EH (cell line): ENCODE measurements around the gene INVS.
"Not testable (repeated sequence)": the region's sequence is repeated elsewhere in the genome, so short reads cannot be mapped to it uniquely, and the experiment has no call there.

ENCODE experiments used
- DNase-seq: peaks from one replicate; pipeline ENCODE4 v3.0.0-alpha.2; 2015; ENCODE audit warnings: low read depth

INVS gene

GRCh38 chr9:100125236-100125635, 26.2 kb downstream of the INVS start:
- no peak for DNase-seq

- DNase-seq = peak; percentile 1
Observed at GRCh38 chr9:100125910-100126309, 26.9 kb downstream of the INVS start.

- DNase-seq = peak; percentile 22
Observed at GRCh38 chr9:100126423-100126822, 27.4 kb downstream of the INVS start.

DNA sequence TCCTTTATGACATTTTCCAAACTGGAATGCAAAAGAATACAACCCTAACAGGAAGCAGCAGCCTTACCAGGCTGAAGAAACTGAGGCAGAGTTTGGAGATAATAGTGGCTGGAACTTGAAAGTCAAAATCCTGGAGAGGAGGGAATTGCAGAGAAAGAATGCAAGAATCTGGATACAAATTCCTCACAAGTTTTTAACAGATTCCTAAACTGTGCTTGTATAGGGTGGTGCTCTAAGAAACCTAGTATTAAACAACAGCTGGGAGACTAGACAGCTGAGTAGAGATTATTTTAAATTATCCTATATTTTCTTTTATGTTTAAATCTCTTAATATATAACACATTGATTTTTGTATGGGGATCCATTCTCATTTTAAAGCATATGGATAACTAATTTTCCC, 30.7 kb downstream of the INVS start:
- DNase-seq = peak; percentile 32

DNA sequence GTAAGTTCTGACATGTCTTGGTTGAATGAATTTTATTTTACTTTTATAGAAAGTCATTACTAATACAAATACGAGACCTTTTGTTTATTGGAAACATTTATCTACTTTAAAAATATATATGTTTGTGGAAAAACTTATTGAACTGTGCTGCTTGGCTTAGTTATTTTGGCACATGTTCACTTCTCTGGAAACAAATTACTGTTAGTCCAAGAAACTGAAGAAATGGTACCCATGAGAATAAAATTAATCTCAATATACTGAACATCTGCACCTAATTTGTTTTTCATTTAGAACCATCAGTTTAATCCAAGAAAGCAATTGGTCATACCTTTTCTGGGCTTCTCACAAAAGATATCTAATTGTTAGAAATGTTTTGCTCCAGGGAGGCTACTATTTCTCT, 32.2 kb downstream of the INVS start:
- DNase-seq = no peak

- no peak for DNase-seq
Observed at GRCh38 chr9:100131875-100132430, 32.9 kb downstream of the INVS start.

DNA sequence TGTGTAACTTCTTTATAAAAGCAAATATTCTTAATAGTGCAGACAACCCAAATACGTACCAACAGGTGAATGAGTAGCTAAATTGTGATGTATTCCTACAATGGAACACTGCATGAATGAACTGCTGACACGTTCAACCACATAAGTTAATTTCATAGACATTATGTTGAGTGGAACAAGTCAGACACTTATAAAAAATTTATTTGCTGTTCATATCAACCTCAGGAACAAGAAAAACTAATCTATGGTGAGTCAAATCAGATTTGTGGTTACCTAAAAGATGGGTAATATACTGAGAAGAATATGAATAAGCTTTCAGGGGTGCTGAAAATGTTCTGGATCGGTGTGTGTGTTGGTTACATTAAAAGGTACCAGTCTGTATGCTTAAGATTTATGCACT, 35.7 kb downstream of the INVS start:
- DNase-seq = no peak

- peak; percentile 28 for DNase-seq
Observed at GRCh38 chr9:100136799-100137198, 37.8 kb downstream of the INVS start.

DNA sequence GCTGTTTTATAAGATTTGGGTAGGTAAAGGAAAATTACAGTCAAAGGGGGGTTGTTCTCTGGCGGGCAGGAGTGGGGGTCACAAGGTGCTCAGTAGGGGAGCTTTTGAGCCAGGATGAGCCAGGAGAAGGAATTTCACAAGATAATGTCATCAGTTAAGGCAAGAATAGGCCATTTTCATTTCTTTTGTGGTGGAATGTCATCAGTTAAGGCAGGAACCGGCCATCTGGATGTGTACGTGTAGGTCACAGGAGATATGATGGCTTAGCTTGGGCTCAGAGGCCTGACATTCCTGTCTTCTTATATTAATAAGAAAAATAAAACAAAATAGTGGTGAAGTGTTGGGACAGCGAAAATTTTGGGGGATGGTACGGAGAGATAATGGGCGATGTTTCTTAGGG, 41.3 kb downstream of the INVS start:
- not testable (repeated sequence) for DNase-seq

GRCh38 chr9:100141862-100142261, 42.8 kb downstream of the INVS start:
- DNase-seq = not testable (repeated sequence)

- DNase-seq = not testable (repeated sequence)
Observed at GRCh38 chr9:100145167-100145934, 46.3 kb downstream of the INVS start.

DNA sequence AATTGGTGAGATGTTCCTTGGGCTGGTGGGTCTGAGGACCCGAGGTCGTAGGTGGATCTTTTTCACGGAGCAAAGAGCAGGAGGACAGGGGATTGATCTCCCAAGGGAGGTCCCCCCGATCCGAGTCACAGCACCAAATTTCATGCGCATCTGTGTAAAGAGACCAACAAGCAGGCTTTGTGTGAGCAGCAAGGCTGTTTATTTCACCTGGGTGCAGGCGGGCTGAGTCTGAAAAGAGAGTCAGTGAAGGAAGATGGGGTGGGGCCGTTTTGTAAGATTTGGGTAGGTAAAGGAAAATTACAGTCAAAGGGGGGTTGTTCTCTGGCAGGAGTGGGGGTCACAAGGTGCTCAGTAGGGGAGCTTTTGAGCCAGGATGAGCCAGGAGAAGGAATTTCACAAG, 46.9 kb downstream of the INVS start:
- DNase-seq = not testable (repeated sequence)

DNA sequence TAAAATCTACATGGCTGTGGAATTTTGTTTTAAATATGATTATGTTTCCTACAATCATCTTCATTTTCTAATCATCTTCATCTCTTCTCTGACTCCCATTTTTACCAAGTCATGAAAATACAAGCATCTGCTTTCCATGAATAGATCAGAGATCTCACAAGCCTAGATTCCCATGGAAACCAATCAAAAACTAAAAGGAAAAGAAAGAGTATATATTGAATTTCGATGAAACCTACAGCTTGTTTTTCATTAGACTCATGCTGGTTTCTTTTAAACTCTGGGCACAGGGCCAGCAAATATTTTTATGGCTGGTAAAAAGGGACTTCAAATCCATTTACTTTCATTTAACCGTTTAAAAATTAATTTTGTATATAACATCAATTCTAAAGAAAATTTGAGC, 51.2 kb downstream of the INVS start:
- DNase-seq = peak; percentile 40

DNA sequence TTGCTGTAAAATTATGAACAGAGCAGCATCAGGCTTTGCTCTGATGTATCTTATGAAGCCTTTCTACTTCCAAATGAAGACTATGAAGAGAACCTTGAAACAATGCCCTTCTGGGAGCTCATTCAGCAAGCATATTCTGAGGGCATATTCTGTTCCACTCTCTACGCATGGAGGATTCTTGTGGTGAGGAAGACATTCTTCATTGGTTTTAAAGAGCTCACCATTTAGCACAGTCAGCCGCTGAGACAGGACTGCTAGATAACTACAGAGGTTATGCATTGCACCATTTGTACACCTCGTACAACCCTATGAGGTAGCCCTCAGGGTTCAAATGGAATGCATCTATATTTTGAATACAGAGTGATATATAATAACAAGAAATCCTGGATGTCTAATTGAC, 61.0 kb downstream of the INVS start:
- DNase-seq = peak; percentile 11

- DNase-seq = peak; percentile 8
Observed at GRCh38 chr9:100167176-100167575, 68.1 kb downstream of the INVS start.

DNA sequence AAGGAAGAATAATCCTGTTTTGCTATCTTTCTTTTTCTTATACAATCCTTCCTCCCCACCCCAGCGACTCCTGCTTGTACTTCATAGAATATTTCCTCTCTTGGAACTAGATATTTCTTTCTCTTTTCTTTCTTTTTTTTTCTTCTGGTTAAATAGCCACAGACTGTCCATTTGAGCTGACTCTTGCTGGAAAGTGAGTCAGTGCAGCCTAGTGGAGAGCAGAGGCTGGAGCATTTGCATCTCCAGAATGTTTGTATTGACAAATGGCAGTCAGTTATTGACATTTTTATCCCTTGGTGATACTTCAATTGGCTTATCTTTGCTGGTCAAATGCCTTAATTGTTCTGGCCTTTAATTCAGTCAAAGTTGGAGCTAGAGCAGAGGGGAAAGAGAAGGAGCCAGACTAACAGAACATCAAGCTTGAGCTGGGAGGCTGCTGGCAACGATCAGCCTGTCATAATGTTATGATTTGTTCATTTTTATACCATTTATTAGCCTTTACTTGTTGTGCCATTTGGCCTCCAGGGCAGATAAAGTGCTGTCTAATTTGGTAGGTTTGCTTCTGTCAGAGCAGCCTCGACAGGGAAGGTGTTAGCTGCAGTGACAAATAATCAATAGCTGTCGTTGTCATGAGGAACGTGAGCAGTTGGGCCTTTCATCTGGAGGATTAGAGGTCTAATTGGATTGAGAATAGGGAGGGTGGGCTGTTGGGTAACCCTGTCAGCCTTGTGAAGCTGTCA, 69.0 kb downstream of the INVS start:
- DNase-seq = no peak

- peak; percentile 47 for DNase-seq
Observed at GRCh38 chr9:100170085-100170484, 71.0 kb downstream of the INVS start.

GRCh38 chr9:100170556-100170955, 71.5 kb downstream of the INVS start:
- peak; percentile 72 for DNase-seq

DNA sequence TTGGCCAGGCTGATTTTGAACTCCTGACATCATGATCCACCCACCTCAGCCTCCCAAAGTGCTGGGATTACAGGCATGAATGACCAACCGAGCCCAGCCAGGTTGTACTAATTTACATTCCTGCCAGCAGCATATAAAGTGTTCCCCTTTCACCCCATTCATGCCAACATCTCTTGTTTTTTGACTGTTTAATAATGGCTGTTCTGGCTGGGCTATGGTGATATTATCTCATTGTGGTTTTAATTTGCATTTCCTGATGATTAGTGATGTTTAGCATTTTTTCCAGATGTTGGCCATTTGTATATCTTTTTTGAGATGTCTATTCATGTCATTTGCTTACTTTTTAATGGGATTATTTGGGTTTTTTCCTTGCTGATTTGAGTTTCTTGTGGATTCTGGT, 87.3 kb downstream of the INVS start:
- DNase-seq = peak; percentile 34

- DNase-seq = no peak
Observed at GRCh38 chr9:100190339-100190738, 91.3 kb downstream of the INVS start.

DNA sequence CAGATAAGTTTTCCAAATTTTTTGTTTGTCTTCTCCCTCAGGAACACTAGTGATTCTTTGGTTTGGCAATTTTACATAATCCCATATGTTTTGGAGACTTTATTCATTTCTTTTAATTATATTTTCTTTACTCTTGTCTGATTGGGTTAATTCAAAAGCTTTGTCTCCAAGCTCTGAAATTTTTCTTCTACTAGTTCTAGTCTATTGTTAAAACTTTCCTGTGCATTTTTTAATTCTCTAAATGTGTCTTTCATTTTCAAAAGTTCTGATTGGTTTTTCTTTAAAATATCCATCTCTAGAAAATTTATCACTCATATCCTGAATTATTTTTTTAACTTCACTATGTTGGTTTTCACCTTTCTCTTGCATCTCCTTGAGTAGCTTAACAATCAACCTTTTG, 92.2 kb downstream of the INVS start:
- no peak for DNase-seq

DNA sequence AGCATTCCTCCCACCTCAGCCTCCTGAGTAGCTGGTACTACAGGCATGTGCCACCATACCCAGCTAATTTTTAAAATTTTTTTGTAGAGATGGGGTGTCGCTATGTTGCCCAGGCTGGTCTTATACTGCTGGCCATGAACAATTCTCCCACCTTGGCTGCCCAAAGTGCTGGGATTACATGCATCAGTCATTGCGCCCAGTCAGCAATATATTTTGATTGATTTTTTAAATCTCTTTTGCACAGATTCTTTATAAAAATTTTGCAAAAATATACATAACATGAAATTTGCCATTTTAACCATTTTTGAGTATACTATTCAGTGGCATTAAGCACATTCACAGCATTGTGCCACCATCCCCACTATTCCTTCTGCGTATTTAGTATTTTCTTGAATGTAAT, 94.0 kb downstream of the INVS start:
- no peak for DNase-seq

DNA sequence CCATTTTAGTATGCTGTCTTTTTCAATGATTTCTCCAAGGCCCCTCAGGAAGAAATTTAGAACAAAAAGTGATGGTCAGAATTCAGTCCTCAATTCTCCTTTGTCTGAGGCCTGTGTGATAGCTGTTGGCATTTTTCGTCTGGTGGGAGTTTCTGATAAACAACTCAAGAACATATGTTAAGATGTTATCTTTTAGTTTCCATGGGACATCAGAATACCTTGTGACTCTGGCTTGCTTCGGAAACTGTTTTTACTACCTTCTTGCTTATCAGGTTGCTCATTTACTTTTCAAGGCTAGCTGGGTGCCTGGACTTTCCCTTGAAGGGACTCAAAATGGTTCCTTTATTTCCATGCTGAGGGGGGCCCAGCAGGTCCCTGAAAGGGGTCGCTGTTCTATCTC, 97.2 kb downstream of the INVS start:
- DNase-seq = no peak
